RWPE1 (cell line): ENCODE results near the gene AKAP13.
"Not testable (repeated sequence)": the region's sequence is repeated elsewhere in the genome, so short reads cannot be mapped to it uniquely, and the experiment has no call there.

ENCODE experiments used
- CTCF ChIA-PET: fragments of 350-600 bp; sonication (Branson Sonifier 250); formaldehyde crosslinking; extraction: SDS; loops from one replicate; lab custom pipeline; 2021; lab: Yijun Ruan, JAX
- POLR2A ChIA-PET: fragments of 400-600 bp; formaldehyde crosslinking; extraction: SDS; loops from one replicate; lab custom pipeline; 2020; ENCODE audit warnings: antibody characterized with exemption; ENCODE audit not compliant: low non-redundant PET; lab: Yijun Ruan, JAX
- DNase-seq: peaks from one replicate; pipeline ENCODE4 v3.0.0; 2012; ENCODE audit warnings: low spot score
- H3K27ac ChIP-seq: fragments of 450-650 bp; 2 replicates; pipeline ENCODE4 v1.5.1; 2017
- TF ChIP-seq, protein P1 (sequence below): fragments of 450-650 bp; conservative IDR thresholded peaks from 2 replicates; pipeline ENCODE4 v1.5.1; 2017; ENCODE audit warnings: low read depth, mild to moderate bottlenecking

The AKAP13 gene

DNA sequence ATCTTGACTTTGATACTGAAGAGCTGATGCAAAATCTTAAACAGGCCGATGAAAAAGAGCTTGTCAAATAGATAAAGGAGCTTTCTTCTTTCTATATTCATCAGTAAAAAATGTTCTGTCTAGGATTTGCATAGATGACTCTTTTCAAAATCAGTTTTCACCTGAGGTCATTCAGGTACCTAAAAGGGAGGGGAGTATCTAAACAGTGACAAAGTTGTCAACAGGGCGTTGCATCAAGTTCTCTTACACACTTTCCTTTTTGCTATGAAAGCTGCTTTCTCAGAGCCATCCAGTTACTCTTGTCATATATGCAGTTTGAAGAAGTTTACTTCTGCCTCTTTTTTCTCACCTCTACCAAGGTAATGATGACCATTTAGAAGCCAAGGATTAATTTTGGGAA is 60.0 kb downstream of the AKAP13 start:
- POLR2A ChIA-PET, result no interaction called here
- H3K27ac ChIP-seq, result no peak overlapping the region
- DNase-seq, result no peak
- TF ChIP-seq, protein P1, sequence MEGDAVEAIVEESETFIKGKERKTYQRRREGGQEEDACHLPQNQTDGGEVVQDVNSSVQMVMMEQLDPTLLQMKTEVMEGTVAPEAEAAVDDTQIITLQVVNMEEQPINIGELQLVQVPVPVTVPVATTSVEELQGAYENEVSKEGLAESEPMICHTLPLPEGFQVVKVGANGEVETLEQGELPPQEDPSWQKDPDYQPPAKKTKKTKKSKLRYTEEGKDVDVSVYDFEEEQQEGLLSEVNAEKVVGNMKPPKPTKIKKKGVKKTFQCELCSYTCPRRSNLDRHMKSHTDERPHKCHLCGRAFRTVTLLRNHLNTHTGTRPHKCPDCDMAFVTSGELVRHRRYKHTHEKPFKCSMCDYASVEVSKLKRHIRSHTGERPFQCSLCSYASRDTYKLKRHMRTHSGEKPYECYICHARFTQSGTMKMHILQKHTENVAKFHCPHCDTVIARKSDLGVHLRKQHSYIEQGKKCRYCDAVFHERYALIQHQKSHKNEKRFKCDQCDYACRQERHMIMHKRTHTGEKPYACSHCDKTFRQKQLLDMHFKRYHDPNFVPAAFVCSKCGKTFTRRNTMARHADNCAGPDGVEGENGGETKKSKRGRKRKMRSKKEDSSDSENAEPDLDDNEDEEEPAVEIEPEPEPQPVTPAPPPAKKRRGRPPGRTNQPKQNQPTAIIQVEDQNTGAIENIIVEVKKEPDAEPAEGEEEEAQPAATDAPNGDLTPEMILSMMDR, result no peak
- CTCF ChIA-PET, result interaction anchor here (0.5 kb wide), 1 partner anchor 193 kb away, joined by 5 read pairs; no protein-coding TSS in a partner anchor

DNA sequence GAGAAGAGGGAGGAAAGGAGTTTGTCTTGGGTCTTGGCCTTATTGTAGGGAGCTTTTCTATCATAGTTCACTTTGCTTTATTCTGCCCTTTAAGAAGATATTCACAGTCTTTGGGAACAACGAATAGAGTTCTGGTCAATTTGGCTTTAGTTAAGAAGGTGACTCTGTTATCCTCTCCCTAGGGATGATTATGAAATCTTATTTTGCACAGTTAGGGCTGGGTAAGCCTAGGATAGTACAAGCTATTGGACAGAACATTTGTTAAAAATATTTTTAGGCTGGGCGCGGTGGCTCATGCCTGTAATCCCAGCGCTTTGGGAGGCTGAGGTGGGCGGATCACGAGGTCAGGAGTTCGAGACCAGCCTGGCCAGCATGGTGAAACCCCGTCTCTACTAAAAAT is 61.5 kb downstream of the AKAP13 start:
- DNase-seq, CTCF ChIA-PET, POLR2A ChIA-PET: not testable (repeated sequence)
- 0 out of 2 replicates have a peak overlapping the region, but pooled peaks have one; percentile 45 for H3K27ac ChIP-seq

DNA sequence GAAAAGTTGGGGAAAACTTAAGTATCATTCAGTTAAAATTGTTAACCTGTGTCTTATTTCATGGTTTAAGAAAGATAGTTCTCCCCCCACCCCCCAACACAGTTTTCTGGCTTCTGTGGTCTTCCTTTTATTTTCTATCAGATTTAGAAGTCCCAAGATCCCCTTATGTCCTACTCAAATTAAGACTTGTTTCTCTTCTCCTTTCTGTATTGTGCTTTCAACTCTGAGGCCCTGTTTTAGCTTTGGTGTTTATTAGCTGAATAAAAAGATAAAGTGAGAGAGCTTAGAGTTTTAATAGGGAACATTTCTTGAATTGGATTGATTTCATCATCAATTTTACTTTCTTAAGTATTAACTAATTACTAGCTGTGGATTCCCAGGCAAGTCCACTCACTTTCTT is 62.6 kb downstream of the AKAP13 start:
- CTCF ChIA-PET, result interaction anchor here (0.6 to 0.7 kb wide), 3 partner anchors 19 to 441 kb away, joined by 3 to 6 read pairs (median 3); partner anchors contain the start of gene AKAP13
- no peak for DNase-seq
- no peak overlapping the region for H3K27ac ChIP-seq
- TF ChIP-seq, protein P1, result no peak
- POLR2A ChIA-PET, result no interaction called here

DNA sequence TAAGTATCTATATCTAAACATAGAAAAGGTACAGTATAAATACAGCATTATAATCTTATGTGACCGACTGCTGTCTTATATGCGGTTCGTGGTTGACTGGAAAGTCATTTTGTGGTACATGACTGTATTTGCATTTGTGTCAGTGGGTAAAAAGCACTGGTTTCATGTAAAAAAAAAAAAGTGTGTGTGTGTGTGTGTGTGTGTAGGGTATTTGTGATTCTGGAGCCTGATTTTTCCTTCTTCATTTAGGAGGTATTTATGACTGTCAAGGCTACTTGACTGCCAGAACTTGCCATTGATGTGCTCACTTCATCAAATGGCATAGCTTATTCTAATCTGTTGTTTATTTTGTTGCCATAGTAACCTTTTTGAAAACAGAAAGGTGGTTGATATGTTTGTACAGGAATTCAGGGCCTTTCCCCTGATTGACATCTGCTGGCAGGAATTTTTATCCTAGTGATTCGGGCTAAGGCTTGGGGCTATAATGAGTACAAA is 63.2 kb downstream of the AKAP13 start:
- TF ChIP-seq, protein P1, result peak; percentile 42
- DNase-seq, result peak; percentile 88
- H3K27ac ChIP-seq, result no peak overlapping the region
- CTCF ChIA-PET, result interaction anchor here (0.7 kb wide), 1 partner anchor 19 kb away, joined by 6 read pairs; no protein-coding TSS in a partner anchor
- POLR2A ChIA-PET, result no interaction called here

DNA sequence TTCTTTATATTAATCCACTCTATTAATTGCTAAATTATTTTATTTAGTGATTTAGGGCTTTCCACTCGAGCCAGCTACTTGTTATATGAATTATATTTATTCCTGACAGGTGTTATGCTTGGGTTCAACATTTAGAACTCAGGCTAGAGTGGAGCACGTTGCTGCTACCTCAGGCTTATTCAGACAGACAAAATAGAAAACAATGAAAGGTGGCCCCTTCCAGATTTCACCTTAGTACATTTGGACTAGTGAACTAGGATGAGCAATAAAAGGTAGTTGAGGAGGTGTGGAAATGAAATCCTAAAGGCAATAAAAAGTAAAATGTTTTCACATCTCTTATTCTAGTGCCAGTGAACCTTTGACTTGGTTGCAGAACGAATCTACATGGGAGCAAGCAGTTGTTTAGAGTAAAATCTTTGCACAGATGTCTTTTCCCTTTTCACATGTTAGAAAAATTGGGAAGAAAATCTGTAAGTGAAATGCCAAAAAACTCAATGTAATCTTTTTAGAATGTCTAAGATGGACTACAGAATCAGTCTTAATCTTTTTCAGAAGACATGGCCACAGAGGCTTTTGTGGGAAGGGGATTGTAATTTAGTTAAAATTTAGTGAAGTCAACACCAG is 63.8 kb downstream of the AKAP13 start:
- POLR2A ChIA-PET, result no interaction called here
- CTCF ChIA-PET, result interaction anchor here (1.1 kb wide), 1 partner anchor 113 kb away, joined by 3 read pairs; no protein-coding TSS in a partner anchor
- no peak for DNase-seq
- H3K27ac ChIP-seq, result no peak overlapping the region
- TF ChIP-seq, protein P1, result no peak

DNA sequence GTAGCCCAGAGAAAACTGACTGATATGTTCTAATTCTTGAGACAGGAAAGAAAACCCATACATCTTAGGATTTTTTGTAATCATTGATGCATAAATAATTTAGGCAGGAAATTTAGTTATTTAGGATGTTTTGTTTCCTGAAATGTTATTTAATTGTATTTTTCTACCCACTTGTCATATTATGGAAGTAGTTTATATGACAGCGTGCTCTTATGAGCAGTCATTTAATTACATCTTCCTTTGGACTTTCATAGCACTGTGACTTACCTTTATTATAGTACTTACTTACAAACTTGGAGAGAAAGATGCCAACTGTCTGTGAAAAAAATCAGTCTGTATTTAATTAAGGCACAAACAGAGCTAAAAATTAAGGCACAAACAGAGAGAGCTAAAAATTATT is 65.0 kb downstream of the AKAP13 start:
- TF ChIP-seq, protein P1, result no peak
- no peak overlapping the region for H3K27ac ChIP-seq
- CTCF ChIA-PET, result interaction anchor here (1.1 kb wide), 1 partner anchor 114 kb away, joined by 3 read pairs; no protein-coding TSS in a partner anchor

More for the DNA sequence above, 65.0 kb downstream of the AKAP13 start:
- POLR2A ChIA-PET, result no interaction called here
- DNase-seq, result no peak
